HG02678 (cell line): ENCODE results near the gene MPP1.

Source experiments
- ATAC-seq: cut with Tn5 transposase; IDR thresholded peaks from one replicate; pipeline ENCODE4 v1.9.1; 2021; ENCODE audit warnings: mild to moderate bottlenecking, moderate library complexity; ENCODE audit not compliant: unreplicated experiment

The MPP1 gene

GRCh38 chrX:154732421-154733065 lies 72.7 kb downstream of the MPP1 start:
- no peak for ATAC-seq

- no peak for ATAC-seq
These were observed 73.4 kb downstream of the MPP1 start for GRCh38 chrX:154731881-154732280.

- ATAC-seq = no peak
These were observed 74.1 kb downstream of the MPP1 start for GRCh38 chrX:154731184-154731583.

DNA sequence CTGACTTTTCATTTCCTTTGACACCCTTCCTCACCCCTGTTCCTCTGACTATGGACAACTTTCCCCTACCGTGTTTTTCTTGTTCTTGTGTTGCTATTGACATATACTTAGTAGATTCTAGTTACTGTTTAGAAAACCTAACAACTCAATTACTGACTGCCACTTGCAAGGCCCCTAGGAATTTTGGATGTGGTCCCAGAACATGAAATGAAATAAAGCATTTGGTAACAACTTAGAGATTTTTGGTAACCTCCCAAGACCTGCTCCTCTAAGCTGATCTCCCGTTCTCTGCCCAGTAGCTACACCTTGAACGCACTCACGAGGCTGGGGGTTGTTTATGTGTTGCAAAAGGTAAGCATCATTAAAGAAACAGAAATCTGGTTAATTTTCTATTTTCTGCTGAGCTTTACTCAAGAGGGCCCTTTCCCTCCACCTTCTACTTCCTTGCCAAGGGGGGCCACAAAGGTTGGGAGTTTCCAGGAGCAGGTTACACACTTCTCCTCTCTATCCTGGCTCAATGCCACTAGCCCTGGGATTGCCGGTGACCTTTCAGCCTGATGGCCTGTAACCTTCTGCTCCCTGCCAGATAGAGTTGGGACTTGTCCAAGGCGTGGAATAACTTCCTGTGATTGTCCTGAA lies 74.9 kb downstream of the MPP1 start:
- no peak for ATAC-seq

GRCh38 chrX:154729439-154729838 lies 75.8 kb downstream of the MPP1 start:
- no peak for ATAC-seq
